HG03196 (cell line): ENCODE results near the gene DLG5.
"Not testable (repeated sequence)": the region's sequence is repeated elsewhere in the genome, so short reads cannot be mapped to it uniquely, and the experiment has no call there.

ENCODE experiments used
- ATAC-seq: cut with Tn5 transposase; IDR thresholded peaks from one replicate; pipeline ENCODE4 v1.9.1; 2021; ENCODE audit not compliant: unreplicated experiment

DLG5 gene

GRCh38 chr10:77772852-77773600 lies 153.5 kb downstream of the DLG5 start:
- ATAC-seq = not testable (repeated sequence)

DNA sequence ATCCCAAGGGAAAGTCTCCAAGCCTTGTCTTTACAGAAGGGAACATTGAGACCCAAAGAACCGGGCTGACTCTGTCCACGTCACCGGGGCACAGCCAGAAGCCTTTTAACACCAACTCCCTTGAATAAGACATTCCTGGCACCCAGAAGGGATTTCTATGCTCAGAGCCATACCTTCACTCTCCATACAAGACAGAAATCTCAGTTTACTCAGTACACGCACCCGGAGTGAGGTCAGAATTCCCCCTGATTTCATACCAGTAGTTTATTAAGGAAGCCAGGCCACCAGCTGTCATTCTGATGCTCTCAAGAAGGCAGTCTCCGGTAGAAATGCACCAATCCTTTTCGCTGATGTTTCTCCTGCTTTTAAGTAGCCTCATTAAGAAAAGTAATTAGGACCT lies 154.7 kb downstream of the DLG5 start:
- ATAC-seq = no peak

DNA sequence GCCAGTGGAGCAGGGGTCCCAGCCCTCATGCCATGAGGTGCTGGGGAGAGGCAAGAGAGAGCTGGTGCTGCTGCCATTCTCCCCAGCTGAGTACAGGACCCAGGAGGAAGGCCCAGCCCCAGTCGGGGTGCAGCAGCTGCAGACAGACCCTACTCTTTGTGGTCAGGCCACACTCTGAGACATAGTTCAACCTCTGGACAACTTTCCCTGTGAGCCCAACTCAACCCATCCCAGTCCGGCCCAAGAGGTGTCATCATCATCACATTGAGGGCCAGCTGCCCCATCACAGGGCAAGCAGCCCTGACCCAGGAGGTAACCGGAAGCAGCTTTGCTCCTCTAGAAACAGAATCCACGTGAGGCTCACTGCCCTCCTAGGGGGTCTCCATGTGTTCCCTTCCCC lies 155.1 kb downstream of the DLG5 start:
- no peak for ATAC-seq

GRCh38 chr10:77770868-77771175 lies 155.7 kb downstream of the DLG5 start:
- no peak for ATAC-seq

GRCh38 chr10:77770081-77770867 lies 156.3 kb downstream of the DLG5 start:
- no peak for ATAC-seq

DNA sequence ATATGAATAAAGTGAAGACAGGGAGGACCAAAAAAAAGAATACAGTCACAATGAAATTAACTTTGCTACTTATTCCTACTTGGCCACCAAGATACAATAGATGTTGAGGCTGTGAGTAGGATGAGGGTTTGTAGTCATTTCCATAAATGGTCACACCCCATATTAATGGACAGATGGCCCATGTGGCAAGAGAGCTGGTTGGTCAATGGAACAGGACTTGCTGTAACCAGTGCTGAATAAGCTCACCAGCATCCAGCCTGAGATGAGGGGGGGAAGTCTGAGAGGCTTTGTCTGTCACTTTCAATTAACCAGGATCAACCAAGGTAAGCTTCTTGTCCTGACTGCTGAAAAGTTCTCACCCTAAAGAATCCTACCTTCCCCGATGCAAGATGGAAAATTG lies 158.5 kb downstream of the DLG5 start:
- no peak for ATAC-seq

DNA sequence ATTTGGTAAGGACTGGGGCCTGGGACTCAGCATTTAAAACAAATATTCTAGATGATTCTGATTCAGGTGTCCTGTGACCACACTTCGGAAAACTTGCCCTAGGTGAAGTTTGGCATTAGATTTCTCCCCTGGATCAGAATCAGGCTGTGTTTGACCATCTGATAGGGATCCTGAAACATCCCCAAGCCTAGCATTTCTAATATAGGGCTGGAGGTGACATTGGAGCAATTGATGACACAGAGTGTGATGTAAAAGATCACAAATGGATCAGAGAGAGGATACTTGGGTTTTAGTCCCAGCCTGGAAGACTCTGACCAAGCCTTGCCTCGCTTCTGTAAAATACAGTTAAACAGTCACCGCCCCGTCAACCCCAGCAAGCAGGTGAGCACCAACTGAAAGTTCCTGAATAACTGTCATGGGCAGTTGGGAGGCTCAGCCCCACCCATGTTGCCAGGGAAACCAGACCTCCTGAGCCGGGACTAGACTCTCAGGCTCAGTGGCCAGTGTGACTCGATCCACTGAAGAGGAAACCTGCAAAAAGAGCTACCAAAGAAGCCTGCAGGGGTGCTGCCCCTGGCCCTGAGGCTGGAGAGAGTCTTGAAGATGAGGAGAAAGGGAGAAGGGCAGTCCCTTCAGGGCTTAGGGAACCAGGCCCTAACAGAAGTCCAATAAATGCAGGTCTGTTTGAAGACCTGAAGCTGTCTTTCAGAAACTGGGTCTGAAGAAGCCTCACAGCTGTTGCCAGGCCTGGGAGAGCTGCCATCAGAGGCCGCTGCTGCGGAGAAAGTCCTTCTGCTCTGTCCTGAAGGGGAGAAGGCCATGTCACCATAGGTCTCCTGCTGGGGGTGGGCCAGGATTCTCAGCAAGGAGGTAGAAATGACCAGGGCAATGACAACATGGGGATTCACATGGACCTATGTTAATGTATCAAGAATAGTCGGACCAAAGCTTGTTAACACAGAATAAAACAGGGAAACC lies 162.8 kb downstream of the DLG5 start:
- no peak for ATAC-seq

- ATAC-seq = not testable (repeated sequence)
Observed at GRCh38 chr10:77758406-77758805, 168.1 kb downstream of the DLG5 start.

DNA sequence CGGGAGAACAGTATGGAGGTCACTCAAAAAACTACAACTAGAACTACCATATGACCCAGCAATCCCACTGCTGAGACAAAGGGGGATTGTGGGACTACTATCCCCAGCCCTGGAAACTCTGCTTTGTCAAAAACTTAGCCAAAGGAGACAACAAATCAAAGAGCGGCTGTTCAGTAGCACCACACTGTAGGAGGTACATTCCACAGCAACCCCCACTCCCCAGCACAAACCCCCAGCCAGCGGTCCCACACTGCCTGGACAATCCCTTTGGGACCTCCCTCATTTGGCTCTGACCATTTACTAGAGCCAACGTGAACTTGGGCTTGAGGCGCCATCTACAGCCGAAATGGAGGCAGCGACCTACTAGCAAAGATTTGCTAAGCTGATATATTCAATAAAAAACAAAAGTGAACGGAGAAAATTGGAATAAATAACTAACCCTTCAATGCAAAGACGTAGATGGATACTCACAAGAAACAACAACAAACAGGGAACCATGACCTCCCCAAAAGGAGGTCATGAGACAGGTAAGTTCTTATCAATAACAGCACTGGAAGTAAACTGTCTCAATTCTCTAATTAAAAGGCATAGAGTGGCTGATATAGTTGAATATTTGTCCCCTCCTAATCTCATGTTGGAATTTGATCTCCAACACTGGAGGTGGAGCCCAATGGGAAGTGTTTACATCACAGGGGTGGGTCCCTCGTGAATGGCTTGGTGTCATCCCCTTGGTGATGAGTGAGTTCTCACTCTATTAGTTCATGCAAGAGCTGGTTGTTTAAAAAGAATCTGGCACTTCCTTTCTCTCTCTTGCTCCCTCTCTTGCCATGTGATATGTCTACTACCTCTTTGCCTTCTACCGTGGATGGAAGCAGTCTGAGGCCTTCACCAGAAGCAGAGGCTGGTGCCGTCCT lies 170.0 kb downstream of the DLG5 start:
- ATAC-seq = no peak

DNA sequence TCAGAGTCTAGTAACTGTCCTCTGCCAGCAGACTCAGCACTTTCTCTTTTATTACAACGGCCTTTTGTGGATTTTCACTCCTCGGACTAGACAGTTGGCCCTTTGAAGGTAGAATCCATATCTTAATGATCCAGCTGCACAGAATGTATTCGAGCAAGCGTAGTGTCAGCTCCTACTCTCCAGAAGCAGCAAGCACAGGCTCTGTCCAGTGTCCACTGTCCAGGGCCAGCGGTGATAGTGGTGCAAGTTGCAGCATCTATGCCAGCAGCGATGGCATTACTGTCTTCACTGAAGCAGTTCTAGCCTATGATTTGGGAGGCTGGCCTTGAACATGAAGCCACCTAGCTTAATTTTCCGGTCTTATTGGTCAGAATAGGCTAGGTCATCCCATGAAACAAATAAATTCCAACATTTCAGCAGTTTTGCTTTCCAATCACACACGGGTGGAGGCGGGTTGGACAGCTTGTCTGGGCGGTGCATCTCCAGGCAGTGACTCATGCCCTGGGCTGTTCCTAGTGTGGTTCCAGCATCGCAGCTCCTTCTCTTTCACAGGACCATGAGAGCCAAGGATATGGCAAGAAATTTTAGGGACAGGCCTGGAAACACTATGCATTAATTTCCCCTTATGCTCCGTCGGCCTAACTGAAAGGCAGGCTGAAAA lies 180.4 kb downstream of the DLG5 start:
- ATAC-seq = no peak

- ATAC-seq = no peak
Observed at GRCh38 chr10:77744245-77744644, 182.3 kb downstream of the DLG5 start.

DNA sequence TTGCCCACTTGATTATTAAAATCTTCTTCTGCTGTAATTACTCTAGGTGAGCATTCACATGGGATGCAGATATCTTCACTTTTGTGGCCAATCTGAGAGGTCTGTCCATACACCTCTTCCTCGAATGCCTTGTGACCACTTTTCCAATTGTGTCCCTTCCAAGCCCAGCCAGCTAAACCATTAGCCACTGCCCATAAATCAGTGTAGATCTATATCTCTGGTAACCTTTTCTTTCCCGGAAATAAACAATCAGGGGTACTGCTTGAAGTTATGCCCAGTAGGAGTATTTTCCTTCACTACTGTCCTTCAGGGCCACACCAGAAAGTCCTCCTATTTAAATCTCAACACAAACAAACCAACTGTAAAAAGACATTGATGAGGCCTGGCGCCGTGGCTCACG lies 184.4 kb downstream of the DLG5 start:
- no peak for ATAC-seq

- ATAC-seq = no peak
Observed at GRCh38 chr10:77741746-77742145, 184.8 kb downstream of the DLG5 start.
